KBM-7 (cell line): ENCODE measurements around the gene TMPRSS7.

Source experiments
- DNase-seq: peaks from one replicate; pipeline ENCODE4 v3.0.0-alpha.2; 2015
- in situ Hi-C: fragments of 300-500 bp; cut with MboI; formaldehyde crosslinking; loops from 2 replicates; pipeline ENCODE4 v1.14.3; 2020; ENCODE audit warnings: low sequenced_read_pairs, low pct_unique_long_range_greater_than_20kb, mixed read lengths

TMPRSS7 gene

DNA sequence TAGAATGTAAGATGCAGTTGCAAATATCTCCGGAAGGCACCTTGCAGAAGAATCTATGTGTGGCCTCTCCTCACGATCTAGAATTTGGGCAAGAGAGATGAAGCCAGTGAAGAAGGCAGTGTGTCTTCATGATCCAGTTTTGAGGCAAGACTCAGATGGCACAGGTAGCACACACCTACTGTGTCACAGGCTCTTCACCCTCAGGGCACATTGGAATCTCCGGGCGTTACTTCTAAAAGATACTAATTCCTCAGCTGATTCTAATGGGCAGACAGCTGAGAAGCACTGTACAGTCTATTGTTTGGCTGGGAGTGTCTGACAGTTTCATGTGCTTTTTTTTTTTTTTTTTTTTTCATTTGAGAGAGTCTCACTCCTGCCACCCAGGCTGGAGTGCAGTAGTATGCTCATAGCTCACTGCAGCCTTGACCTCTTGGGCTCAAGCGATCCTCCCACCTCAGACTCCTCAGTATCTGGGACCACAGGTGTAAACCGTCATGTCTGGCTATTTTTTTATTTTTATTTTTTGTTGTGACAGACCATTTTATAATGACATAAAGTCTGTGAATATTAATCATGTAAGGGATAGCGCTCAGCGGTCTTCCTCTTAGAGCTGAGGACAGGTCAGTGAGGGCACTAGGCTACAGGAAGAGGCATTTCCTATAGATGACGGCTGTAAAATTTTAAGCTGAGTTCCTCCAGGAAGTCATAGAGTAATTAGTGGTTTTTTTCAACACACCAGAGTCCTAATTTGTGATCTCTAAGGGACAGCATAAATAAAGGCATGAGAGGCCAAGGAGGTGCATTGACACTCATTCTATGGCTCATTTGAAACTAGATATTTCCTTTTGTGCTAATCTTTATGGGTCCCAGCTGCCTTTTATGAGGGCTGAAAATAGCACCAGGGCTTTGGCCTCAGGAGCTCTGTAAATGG, 55.7 kb downstream of the TMPRSS7 start:
- peak; percentile 76 for DNase-seq
- in situ Hi-C loops, result no loop called here

DNA sequence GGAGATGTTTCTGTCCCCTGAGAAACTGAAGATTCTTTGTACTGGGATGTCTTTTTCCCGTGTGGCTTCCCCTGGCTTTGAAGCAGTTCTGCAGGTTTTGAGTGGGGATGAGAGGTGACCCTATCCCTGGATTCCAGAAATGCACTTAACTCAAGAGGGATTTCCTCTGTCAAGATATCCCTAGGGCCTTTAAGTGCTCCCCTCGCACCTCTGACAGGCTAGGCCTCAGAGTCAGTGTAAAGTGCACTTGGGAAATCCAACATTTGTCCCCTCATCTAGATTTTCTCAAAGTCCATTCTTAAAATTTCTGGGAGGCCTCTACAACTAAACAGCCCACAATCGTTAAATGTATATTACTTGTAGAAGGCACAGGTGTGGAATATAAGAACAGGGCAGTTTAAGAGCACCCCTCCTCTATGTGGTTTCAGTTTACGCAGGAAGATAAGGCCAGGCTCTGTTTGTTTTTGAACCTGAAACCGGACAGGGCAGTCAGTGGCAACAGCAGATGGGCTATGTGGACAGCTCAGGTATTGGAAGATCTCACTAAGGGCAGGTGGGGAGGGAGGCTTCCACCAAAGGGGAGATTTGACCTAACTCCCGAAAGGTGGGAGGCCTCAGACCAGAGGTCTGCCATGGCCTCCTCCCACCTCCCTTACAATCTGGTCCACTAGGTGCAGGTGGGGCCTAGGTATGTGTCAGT, 56.5 kb downstream of the TMPRSS7 start:
- DNase-seq, result no peak
- in situ Hi-C loops, result no loop called here

DNA sequence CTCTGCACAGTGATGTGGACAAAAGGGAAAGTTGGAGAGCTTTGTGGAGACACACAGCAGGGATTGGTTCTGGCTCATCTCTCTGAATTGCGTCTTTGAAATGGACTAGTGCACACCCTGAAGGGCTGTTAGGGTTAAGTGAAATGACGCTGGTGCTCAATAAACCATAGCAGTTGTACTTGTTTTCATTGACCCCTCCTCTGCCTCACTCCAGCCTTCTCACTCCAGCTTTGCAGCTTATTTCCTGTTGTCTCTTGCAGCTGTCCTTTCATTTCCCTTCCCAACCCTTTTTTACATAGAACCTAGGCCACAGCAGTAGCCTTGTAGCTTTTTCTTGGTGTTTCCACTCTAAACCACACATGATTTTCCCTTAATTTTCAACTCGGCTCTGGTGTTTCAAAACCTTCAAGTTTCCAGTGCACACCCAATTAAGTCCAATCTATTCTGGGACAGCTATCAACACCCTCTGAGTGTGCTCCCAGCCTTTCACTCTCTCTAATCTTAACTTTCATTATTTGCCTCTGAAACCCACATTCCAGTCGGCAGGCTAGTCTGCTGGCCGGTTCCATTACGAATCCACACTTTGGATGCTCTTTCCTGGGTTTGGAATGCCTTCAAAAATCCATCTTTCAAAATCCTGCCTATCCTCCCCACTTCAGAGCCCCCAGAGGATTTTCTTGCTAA, 58.1 kb downstream of the TMPRSS7 start:
- DNase-seq, result no peak
- in situ Hi-C loops, result no loop called here

GRCh38 chr3:112093180-112093522, 58.6 kb downstream of the TMPRSS7 start:
- in situ Hi-C loops, result no loop called here

DNA sequence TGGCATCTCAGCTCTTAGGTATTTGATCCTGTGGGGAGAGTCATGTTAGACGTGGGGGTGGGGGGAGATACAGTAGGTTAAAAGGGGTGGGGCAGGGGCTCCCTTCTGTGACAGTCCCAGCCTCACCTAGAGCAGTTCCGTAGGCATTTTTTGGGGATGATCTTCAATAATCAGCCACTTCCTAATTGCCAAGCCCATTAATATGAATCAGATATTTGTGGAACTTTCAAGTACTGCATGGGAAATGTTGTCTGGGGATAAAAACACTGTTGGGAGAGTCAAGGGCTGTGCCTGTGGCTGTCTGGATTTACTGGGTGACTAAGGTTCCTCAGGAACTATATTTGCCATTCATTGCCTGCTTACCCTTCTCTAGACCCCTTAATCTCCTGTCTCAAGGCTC, 61.2 kb downstream of the TMPRSS7 start:
- DNase-seq, result no peak
- in situ Hi-C loops, result no loop called here

More at GRCh38 chr3:112093180-112093522, 58.6 kb downstream of the TMPRSS7 start:
- DNase-seq, result no peak

- in situ Hi-C loops, result no loop called here
- no peak for DNase-seq
These were observed 61.6 kb downstream of the TMPRSS7 start for GRCh38 chr3:112096176-112096575.

DNA sequence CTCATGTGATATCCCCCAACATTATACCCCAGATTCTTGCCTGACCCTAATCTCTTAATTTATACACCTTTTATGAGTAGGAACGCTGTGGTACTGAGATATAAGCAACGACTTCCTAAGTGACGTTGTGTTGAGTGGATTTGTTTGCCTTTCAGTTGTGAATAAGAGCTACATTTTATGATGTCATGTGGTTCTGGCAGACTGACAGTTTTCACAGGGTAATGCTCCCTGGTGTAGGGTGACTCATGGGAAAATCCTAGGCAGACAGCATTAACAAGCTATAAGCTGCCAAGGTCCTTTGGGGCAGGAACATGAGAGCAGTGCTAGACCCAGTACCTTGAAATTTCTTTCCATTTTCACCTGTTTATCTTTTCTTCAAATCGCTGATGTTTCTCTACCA, 62.8 kb downstream of the TMPRSS7 start:
- DNase-seq, result no peak
- in situ Hi-C loops, result no loop called here

DNA sequence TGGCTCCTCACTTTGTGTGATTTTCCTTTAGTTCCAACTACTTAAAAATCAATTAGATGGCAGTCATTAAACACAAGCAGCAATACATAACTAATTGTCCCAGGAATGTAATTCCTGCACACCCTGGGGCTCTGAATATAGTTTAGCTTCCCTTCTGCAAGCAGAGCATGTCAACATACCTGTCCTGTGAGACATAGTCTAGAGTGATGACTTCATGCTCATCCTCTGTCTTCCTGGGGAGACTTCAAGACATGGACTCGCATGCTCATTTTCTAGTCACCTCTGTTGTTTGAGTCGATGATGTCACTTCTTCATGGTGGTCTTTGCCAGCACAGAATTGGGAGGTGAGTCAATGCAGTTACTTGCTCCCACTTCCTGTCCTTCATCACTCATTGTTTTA, 67.4 kb downstream of the TMPRSS7 start:
- in situ Hi-C loops, result no loop called here
- DNase-seq, result no peak

GRCh38 chr3:112104774-112105173, 70.2 kb downstream of the TMPRSS7 start:
- in situ Hi-C loops, result no loop called here
- DNase-seq, result no peak

DNA sequence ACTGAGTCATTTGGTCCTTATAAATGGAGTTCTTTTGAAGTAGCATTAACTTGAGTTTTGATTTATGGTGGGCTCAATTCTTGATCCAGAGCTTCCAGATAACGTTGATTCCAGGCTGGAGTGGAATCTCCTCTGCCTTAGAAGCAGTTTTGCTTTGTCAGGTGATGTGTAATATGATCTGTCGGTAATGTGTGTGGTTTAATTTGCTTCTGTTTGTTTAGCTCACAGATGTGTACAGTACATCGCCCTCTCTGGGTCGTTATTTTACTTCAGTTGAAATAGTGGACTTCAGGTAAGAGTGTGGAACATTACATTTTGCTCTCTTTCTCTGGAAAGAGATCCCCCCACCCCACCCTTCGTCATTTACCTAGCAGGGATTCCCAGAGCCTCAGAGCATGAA, 74.8 kb downstream of the TMPRSS7 start:
- in situ Hi-C loops, result no loop called here
- no peak for DNase-seq

DNA sequence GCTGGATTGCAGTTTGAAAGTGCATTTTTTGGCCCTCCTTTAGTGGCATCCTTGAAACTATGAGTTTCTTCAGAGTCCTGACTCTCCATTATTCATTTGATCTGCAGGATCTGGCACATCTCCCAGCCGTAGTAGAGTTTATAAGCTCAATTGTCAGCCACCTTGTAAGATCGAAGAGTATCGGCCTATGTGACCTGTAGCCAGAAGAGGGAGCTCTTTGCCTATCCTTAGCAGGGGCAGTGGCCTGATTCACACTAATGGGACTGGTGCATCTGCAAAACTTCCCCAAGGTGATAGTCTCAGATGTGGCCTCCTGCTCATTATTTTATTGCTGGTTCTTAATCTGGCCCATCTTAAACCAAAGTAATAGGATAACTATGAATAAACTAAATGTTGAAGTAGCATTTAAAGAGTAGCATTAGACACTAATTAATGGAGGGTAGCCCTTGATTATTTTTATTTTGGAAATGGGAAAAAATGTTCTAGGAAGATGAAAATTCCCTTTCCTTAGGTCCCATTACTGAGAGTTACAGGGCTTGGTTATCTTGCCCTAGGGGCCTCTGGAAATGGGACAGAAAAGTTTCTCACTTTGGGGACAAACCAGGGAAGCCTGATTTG, 77.4 kb downstream of the TMPRSS7 start:
- peak; percentile 53 for DNase-seq
- in situ Hi-C loops, result no loop called here

- in situ Hi-C loops, result no loop called here
- DNase-seq, result no peak
These were observed 80.1 kb downstream of the TMPRSS7 start for GRCh38 chr3:112114576-112115160.

- in situ Hi-C loops, result no loop called here
- DNase-seq, result no peak
These were observed 80.7 kb downstream of the TMPRSS7 start for GRCh38 chr3:112115161-112115739.

GRCh38 chr3:112115806-112116383, 81.4 kb downstream of the TMPRSS7 start:
- in situ Hi-C loops, result no loop called here
- DNase-seq, result no peak

DNA sequence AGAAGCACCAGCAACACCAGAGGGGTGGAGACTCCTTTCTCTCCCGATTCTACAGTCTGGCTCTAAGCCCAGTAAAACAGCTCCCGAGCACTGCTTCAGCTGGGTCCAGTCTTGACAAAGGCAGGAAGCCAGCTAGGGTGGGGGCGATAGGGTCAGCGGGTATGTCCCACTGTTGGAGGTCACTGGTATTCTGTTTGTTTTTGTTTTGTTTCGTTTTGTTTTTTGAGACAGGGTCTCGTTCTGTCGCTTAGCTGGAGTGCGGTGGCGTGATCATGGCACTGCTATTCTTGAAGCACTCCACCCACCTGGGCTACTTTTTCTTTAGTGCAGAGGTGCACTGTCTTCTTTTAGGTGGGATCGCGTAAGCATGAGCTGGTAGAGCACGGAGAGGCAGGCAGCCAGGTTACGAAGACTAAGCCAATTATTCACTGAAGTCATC, 82.2 kb downstream of the TMPRSS7 start:
- DNase-seq, result no peak
- in situ Hi-C loops, result no loop called here

- no peak for DNase-seq
- in situ Hi-C loops, result no loop called here
These were observed 82.9 kb downstream of the TMPRSS7 start for GRCh38 chr3:112117415-112117814.

- DNase-seq, result peak; percentile 18
- in situ Hi-C loops, result no loop called here
These were observed 83.5 kb downstream of the TMPRSS7 start for GRCh38 chr3:112117841-112118571.
